ENCODE data around the gene YY1.
"Not testable (repeated sequence)": the region's sequence is repeated elsewhere in the genome, so short reads cannot be mapped to it uniquely, and the experiment has no call there.

Gene YY1

GRCh38 chr14:100287202-100287997 is 48.5 kb downstream of the YY1 start:
- DNase-seq (ENCODE audit: low read depth) = no peak
- in situ Hi-C loops (cut with HindIII; ENCODE audit: low sequenced_read_pairs) = no loop called here
- no peak for TF ChIP-seq CTCF (IDR thresholded peaks at IDR 0.05; ENCODE audit: low read depth, low read length, missing control alignments)
- no peak overlapping the region for H3K4me3 ChIP-seq (ENCODE audit: low read depth, low read length)

GRCh38 chr14:100287998-100288295 is 49.0 kb downstream of the YY1 start:
- H3K4me3 ChIP-seq (ENCODE audit: low read depth, low read length); in situ Hi-C loops (cut with HindIII; ENCODE audit: low sequenced_read_pairs): not testable (repeated sequence)

GRCh38 chr14:100288382-100289185 is 49.6 kb downstream of the YY1 start:
- DNase-seq (ENCODE audit: low read depth) = no peak
- in situ Hi-C loops (cut with HindIII; ENCODE audit: low sequenced_read_pairs) = no loop called here

More at GRCh38 chr14:100287998-100288295, 49.0 kb downstream of the YY1 start:
- not testable (repeated sequence) for DNase-seq (ENCODE audit: low read depth)

GRCh38 chr14:100289916-100290606 is 51.1 kb downstream of the YY1 start:
- in situ Hi-C loops (cut with HindIII; ENCODE audit: low sequenced_read_pairs) = no loop called here
- TF ChIP-seq CTCF (IDR thresholded peaks at IDR 0.05; ENCODE audit: low read depth, low read length, missing control alignments) = no peak
- no peak overlapping the region for H3K4me3 ChIP-seq (ENCODE audit: low read depth, low read length)

More at GRCh38 chr14:100288382-100289185, 49.6 kb downstream of the YY1 start:
- H3K4me3 ChIP-seq (ENCODE audit: low read depth, low read length) = no peak overlapping the region
- TF ChIP-seq CTCF (IDR thresholded peaks at IDR 0.05; ENCODE audit: low read depth, low read length, missing control alignments) = no peak

GRCh38 chr14:100290607-100291304 is 51.8 kb downstream of the YY1 start:
- in situ Hi-C loops (cut with HindIII; ENCODE audit: low sequenced_read_pairs) = no loop called here
- no peak overlapping the region for H3K4me3 ChIP-seq (ENCODE audit: low read depth, low read length)
- no peak for DNase-seq (ENCODE audit: low read depth)
- no peak for TF ChIP-seq CTCF (IDR thresholded peaks at IDR 0.05; ENCODE audit: low read depth, low read length, missing control alignments)

More at GRCh38 chr14:100289916-100290606, 51.1 kb downstream of the YY1 start:
- DNase-seq (ENCODE audit: low read depth) = no peak

- TF ChIP-seq CTCF (IDR thresholded peaks at IDR 0.05; ENCODE audit: low read depth, low read length, missing control alignments) = no peak
- DNase-seq (ENCODE audit: low read depth) = no peak
- in situ Hi-C loops (cut with HindIII; ENCODE audit: low sequenced_read_pairs) = no loop called here
- no peak overlapping the region for H3K4me3 ChIP-seq (ENCODE audit: low read depth, low read length)
These were observed 52.5 kb downstream of the YY1 start for GRCh38 chr14:100291305-100292075.

All from astrocyte of the cerebellum (primary cell).